ENCODE results near the gene C6orf141. TPM values are rescaled to one million over a fixed set of nuclear protein-coding genes. Genes with fewer than 3 reads are reported as not detected.

Gene C6orf141
- 0.72 and 2.2 TPM in 2 replicates for total RNA-seq

GRCh38 chr6:49550492-49551077 is at the start of gene C6orf141:
Gene C6orf141, plus strand, starts transcription at chr6:49550668. Its CDS starts 125 bp downstream, at chr6:49550793.

Other genes starting within 250 kb of the C6orf141 start
- gene MMUT, start 87.4 kb upstream of the C6orf141 start, total RNA-seq, result 12.6 and 16.6 TPM in 2 replicates
- 1.5 and 13.7 TPM in 2 replicates for gene CENPQ, start 87.3 kb upstream of the C6orf141 start, total RNA-seq
- gene GLYATL3, start 50.7 kb upstream of the C6orf141 start, total RNA-seq, result not detected in 2 replicates
- not detected in 2 replicates for gene RHAG, start 86.2 kb downstream of the C6orf141 start, total RNA-seq
- gene CRISP2, start 162.9 kb downstream of the C6orf141 start, total RNA-seq, result not detected in 2 replicates
- gene CRISP3, start 193.7 kb downstream of the C6orf141 start, total RNA-seq, result not detected in 2 replicates
- gene PGK2, start 236.6 kb downstream of the C6orf141 start, total RNA-seq, result not detected in 2 replicates

All from placental pericyte (primary cell).